ENCODE results near the gene PPP1CB. TPM values are rescaled to one million over a fixed set of nuclear protein-coding genes. Genes with fewer than 3 reads are reported as not detected.

Gene PPP1CB
- total and polyA plus RNA-seq, 11 donors = 128 to 496 (median 404) TPM

GRCh38 chr2:28720345-28720744 lies 31.3 kb upstream of the PPP1CB start:
- H3K4me3 ChIP-seq = no peak overlapping the region
- DNase-seq = no peak
- H3K4me1 ChIP-seq = peaks cover 0 to 34% (median 22%) of the 10 kb centered on the region in 12 donors
- H3K27ac ChIP-seq = no peak overlapping the region
- H3K27me3 ChIP-seq = no peaks in the 10 kb centered on the region
- no peaks in the 10 kb centered on the region for H3K36me3 ChIP-seq
- WGBS, 4 donors = 88 to 93% (median 90%) methylated on average over 3 of the region's 3 CpGs
- ATAC-seq = no peak
- intact Hi-C loops (cut with DNase I) = no loop called here
- H3K9me3 ChIP-seq = no peaks in the 10 kb centered on the region
- no peak for TF ChIP-seq POLR2A (IDR thresholded peaks at IDR 0.05)
- TF ChIP-seq CTCF (IDR thresholded peaks at IDR 0.05) = no peak

- no peak overlapping the region for H3K27ac ChIP-seq
- ATAC-seq (no peak), DNase-seq (no peak)
- intact Hi-C loops (cut with DNase I) = no loop called here
- H3K27me3 ChIP-seq = no peaks in the 10 kb centered on the region
- no peak overlapping the region for H3K4me3 ChIP-seq
- TF ChIP-seq CTCF (IDR thresholded peaks at IDR 0.05) = no peak
- no peak for TF ChIP-seq POLR2A (IDR thresholded peaks at IDR 0.05)
- H3K36me3 ChIP-seq = no peaks in the 10 kb centered on the region
- H3K4me1 ChIP-seq = peaks cover 0 to 27% (median 12%) of the 10 kb centered on the region in 12 donors
- H3K9me3 ChIP-seq = no peaks in the 10 kb centered on the region
- 91 to 92% (median 91%) methylated on average over 7 of the region's 7 CpGs for WGBS, 4 donors
Observed at GRCh38 chr2:28721601-28722191, 29.9 kb upstream of the PPP1CB start.

- Histone ChIP-seq H3K9me3 (no peaks in the 10 kb centered on the region), H3K4me3 (no peak overlapping the region), H3K27ac (peak overlapping the region in 9 of 12 donors; percentile 29 to 72 (median 47)), H3K36me3 (no peaks in the 10 kb centered on the region), H3K27me3 (no peaks in the 10 kb centered on the region), H3K4me1 (peaks cover 0 to 18% (median 3%) of the 10 kb centered on the region in 12 donors)
- ATAC-seq (peak in 3 of 4 donors; percentile 41 to 57 (median 55)), DNase-seq (no peak)
- intact Hi-C loops (cut with DNase I) = no loop called here
- WGBS, 4 donors = 71 to 77% (median 76%) methylated on average over 8 of the region's 8 CpGs
- no peak for TF ChIP-seq CTCF (IDR thresholded peaks at IDR 0.05)
- TF ChIP-seq POLR2A (IDR thresholded peaks at IDR 0.05) = no peak
Observed at GRCh38 chr2:28725021-28725711, 26.5 kb upstream of the PPP1CB start.

DNA sequence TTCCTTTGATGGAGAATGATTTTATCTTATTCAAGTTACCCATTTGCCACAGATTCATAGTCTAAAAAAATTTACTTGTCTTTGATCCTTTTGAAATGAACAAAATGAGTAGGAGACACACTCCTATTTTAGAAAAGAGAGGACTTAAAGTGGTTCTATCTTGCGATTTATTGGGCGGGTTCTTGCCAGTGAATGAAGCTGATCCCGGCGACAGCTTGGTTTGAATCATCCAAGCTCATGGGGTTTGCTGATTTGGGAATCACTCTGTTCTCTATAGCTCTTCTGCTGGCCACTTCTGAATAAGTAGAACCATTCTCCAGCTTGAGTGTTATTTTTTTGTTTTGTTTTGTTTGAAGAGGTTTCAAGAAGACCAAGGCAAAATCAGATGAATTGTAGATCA lies 25.5 kb upstream of the PPP1CB start:
- ATAC-seq = no peak
- DNase-seq = no peak
- intact Hi-C loops (cut with DNase I) = no loop called here
- peaks cover 0 to 18% (median 3%) of the 10 kb centered on the region in 12 donors for H3K4me1 ChIP-seq
- no peak overlapping the region for H3K27ac ChIP-seq
- H3K4me3 ChIP-seq = no peak overlapping the region
- no peaks in the 10 kb centered on the region for H3K36me3 ChIP-seq
- 94 to 96% (median 95%) methylated on average over 4 of the region's 4 CpGs for whole genome bisulfite sequencing, 4 donors
- H3K27me3 ChIP-seq = no peaks in the 10 kb centered on the region
- TF ChIP-seq CTCF (IDR thresholded peaks at IDR 0.05) (no peak), POLR2A (IDR thresholded peaks at IDR 0.05) (no peak)
- H3K9me3 ChIP-seq = no peaks in the 10 kb centered on the region

Measured in heart left ventricle (tissue), 16 donors.